Stimulated activated naive CD4-positive, alpha-beta T cell treated with Interleukin-2 at 50 U/mL for 16 hours (primary cell): ENCODE results near the gene CDCP2.
"Not testable (repeated sequence)": the region's sequence is repeated elsewhere in the genome, so short reads cannot be mapped to it uniquely, and the experiment has no call there.

Source experiments
- DNase-seq: peaks from one replicate; lab custom pipeline; 2025; lab: John Stamatoyannopoulos, UW

Gene CDCP2

DNA sequence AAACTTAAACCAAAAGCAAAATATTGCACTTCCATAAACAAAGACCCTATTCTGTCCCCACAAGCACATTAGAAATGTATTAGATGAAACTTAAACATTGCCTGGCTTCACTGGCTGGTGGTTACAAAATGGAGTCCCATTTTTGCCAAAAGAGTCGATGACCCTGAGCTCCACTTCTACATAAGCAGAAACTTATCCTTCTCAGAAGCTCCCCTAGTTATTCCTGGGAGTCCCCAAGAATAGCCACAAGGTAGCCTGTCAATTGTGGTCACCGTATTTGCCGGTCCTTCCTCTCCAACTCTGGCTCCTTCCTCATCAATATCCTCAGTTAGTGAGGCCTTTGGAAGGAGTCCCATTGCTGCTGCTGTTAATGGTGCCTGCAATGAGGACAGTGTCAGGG lies 37.3 kb downstream of the CDCP2 start:
- no peak for DNase-seq

DNA sequence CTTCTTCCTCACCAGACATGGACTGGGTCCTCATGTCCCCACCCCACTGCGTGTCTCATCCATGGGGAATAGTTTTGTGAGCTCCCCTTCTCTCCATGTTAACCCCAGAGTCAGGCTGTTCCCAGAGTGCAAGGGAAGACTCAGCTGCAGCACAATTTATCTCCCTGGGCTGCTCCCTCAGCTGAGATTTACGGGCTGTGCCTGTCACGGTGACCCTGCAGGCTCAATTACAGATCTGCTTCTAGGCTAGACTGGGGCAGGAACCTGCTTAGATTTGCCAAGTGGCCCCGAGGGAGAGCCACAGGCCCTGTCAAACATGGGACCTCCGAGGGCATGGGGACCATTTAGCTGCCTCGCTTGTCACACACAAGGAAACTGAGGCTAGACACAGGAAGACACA lies 37.8 kb downstream of the CDCP2 start:
- no peak for DNase-seq

DNA sequence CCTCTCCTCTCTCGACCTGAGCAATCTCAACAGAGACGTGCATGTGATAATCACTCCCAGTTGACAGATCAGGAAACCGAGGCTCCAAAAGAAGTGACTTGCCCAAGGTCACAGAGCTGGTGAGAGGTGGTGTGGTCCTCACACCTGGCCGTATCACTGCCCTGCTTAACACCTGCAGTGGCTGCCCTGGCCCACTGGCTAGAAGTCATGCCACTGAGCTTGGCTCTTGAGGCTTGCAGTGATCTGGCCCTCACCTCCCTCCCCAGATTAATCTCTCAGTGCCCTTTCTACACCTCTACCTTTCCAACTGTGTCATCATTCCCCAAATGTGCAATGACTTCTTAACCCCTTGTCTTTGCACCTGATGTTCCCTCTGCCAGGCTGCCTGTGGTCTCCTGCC lies 38.8 kb downstream of the CDCP2 start:
- no peak for DNase-seq

DNA sequence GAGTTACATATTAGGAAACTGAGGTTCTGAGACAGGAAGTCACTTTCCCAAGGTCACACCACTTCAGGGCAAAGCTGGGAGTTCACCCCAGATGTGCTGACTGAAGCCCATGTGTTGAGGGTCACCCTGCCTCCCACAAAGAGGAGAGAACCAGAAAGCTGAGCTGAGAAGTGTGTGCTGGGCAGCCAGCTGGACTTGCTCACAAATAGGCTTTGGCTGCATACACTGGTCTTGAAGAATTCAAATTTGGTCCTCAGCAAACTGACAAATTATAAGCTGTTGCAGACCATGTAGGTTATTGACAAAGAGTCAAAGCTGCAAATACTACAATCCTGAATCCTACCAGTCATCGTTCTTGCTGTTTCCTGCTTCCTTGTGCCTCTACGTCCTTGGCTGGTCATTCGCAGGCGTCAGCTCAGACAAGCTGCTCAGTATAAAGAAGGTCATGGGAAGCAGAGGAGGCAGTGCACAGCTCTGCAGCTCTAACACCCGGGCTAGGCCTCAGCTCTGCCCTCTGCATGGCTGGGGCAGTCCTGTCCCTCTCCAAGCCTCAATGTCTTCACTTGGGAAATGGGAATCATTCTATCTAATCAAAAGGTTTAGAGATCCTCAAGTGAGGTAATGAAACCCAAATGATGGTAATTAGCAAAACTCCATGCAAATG lies 40.0 kb downstream of the CDCP2 start:
- DNase-seq: no peak

DNA sequence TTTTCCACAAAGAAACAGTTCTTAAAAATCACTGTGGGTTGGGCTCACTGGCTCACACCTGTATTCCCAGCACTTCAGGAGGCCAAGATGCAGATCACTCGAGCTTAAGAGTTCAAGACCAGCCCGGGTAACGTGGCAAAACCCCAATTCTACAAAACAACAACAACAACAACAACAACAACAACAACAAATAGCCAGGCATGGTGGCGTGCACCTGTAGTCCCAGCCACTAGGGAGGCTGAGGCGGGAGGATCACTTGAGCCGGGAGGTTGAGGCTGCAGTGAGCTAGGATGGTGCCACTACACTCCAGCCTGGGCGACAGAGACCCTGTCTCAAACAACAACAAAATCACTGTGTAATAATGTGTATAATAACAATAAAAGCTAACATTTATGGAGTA lies 40.8 kb downstream of the CDCP2 start:
- DNase-seq: no peak

DNA sequence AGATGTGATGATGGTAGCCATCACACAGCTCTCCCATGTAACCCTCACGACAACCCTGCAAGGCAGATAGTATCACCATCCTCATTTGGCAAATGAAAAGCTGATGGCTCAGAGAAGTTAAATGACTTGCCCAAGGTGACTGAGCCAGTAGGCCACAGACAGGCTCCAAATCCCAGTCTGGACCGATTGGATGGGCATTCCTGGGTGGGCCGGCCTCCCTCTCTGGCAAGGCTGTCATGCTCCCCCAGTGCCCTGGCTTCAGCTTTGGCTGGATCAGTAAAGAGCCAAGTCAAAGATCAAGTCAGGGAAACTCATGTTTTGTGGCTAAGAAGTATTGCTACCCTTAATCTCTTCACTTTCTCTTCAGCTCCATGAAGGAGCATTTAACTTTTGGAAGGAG lies 41.2 kb downstream of the CDCP2 start:
- DNase-seq: no peak

DNA sequence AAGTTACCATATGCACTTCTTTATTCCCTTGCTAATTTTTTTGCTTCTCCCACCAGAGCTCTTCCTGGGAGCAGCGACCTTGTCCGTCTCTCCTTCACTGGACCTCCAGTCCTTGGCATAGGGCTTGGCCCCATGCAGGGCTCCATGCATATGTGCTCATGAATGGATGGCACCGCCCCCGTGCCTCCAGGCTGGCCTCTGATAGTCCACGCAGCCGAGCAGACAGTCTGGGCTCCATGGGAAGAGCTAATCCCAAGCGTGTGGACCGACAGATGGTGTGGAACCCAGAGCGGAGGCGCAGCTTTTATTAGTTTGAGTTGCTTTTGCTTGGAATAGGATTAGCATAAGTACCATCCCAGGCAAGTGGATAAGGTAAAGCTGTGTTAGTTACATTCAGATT lies 41.8 kb downstream of the CDCP2 start:
- no peak for DNase-seq

DNA sequence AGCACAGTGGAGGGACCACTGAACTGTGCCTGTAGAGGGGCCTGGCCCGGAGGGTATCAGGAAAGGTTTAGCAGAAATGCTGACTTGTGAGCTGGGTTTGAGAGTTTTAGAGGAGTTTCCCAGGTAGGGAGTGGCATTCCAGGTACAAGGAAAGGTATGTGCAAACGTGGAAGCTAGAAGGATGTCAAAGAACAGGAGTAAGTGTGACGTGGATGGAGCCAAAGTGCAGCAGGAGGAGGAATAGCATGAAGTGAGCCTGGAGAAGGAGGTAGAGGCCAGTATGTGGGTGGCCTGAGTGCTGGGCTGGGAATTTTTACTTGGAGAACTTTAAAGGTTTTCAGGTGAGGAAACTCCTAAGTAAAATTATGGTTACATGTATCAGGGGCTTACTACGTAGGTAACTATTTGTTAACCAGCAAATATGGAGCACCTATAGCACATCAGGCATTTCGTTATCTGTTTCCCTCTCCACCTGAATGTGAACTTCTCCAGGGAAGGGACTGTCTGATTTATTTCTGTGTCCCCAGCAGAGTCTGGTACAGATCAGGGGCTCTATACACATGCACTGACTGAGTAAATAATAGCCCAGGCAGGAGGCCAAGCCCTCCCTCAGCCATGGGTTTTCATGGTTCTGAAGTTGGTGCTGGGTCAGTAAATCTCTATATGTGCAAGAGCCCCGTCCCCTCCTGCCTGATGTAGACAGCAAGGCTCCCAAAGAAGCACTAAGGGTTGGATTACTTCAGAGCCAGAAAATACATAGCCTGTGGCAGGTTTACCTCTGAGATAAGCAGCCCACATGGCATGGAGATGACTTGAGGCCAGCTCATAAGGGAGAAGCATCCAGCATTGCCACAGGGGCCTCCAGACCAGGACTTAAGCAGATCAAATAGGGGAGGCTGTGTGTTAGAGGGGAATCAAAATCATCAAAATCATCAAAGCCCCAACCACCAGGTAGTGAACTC lies 43.4 kb downstream of the CDCP2 start:
- no peak for DNase-seq

DNA sequence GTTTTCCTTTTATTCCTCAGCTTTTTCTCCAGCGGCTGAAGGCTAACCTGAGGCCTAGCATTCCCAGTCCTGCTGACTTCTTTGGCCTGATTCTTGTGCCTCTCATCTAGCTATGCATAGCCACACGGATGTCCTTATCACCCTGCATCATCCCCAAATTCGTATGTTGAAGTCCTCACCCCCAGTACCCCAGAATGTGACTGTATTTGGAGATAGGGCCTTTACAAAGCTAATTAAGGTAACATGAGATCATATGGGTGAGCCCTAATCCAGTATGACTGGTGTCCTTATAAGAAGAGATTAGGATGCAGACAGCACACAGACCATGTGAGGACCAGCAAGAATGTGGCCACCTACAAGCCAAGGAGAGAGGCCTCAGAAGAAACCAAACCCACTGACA lies 44.6 kb downstream of the CDCP2 start:
- DNase-seq: no peak

DNA sequence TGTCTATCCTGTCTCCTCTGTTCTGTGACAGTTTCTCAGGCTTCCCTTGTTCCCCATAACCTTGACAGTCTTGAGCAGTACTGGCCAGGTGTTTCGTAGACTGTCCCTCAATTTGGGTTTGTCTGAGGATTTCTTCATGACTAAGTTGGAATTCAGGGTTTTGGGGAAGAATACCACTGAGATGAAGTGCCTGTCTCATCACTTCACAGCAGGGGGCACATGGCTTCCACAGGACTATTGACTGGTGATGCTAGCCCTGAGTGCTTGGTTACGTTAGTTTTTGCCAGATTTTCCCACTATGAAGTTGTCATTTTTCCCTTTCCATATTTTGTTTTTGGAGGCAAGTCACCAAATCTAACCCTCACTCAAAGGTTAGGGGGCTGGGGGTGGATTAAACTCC lies 45.7 kb downstream of the CDCP2 start:
- DNase-seq: no peak

DNA sequence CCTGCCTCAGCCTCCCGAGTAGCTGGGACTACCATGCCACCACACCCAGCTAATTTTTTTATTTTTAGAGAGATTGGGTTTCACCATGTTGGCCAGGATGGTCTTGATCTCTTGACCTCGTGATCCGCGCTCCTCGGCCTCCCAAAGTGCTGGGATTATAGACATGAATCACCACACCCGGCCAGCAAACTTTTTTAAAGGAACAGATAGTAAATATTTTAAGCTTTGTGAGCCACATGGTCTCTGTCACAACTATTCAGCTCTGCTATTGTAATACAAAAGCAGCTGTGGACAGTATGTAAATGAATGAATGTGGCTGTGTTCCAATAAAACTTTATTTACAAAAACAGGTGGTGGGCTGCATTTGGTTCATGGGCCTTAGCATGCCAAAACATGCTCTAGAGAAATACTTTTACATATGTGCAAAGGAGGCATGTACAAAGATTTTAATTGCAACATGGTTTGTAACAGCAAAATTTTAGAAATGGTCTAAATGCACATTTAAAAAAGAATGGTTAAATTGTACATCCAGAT lies 47.0 kb downstream of the CDCP2 start:
- no peak for DNase-seq

DNA sequence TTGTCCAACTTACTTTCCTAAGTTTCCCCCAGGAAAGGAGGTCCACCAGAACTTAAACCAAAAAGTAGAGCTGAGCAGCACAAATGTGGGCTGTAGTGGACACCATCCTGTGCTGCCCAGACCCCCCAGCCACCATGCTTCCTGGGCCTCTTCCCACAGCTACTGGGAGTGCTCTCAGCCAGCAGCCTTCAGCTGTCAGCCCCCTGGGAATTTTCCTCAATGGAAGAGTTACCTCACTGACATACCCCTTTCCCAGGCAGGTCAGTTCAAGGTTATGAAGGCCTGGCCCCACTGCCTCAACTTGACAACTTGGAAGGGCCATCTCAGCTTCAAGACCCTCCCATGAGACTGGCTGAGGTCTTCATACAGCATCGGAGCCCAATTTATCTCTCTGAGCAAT lies 47.7 kb downstream of the CDCP2 start:
- no peak for DNase-seq

DNA sequence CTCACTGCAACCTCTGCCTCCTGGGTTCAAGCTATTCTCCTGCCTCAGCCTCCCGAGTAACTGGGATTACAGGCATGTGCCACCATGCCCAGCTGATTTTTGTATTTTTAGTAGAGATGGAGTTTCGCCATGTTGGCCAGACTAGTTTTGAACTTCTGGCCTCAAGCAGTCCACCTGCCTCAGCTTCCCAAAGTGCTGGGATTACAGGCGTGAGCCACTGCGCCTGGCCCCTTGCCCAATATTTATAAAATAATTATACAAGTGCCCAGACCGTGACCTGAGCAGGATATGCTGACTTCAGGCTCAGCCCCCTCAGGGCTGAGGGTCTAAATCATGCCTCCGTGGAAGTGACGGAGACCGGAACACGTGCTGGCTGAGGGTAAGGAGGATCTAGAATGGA lies 48.2 kb downstream of the CDCP2 start:
- DNase-seq: not testable (repeated sequence)

DNA sequence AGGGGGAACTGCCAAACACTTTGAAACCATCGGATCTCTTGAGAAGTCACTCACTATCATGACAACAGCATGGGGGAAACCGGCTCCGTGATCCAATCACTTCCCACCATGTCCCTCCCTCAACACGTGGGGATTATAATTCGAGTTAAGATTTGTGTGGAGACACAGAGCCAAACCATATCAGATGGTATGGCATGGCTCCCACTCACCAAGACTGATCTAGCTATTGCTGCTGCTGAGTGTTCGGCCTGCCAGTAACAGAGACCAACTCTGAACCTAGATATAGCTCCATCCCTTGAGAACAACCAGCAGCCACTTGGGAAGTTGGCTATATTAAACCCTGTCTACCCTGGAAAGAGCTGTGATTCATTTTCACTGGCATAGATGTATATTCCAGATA lies 49.4 kb downstream of the CDCP2 start:
- no peak for DNase-seq

DNA sequence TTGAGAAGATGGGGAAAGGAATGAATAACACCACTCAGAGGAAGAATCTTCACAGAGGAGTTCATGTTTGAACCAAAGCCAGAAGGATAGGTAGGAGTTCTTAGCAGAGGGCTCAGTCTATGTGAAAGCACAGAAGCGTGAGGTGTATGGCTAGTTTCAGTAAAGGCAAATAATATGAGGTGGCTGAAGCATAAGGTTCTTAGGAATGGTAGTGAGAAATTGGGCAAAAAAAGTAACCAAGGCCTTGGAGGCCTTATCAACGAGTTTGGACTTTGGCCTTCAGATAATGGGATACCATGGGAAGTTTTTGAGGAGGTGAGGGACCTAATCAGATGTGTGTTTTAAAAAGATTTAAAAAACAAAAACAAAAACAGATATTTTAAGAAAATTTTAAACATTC lies 52.3 kb downstream of the CDCP2 start:
- no peak for DNase-seq

DNA sequence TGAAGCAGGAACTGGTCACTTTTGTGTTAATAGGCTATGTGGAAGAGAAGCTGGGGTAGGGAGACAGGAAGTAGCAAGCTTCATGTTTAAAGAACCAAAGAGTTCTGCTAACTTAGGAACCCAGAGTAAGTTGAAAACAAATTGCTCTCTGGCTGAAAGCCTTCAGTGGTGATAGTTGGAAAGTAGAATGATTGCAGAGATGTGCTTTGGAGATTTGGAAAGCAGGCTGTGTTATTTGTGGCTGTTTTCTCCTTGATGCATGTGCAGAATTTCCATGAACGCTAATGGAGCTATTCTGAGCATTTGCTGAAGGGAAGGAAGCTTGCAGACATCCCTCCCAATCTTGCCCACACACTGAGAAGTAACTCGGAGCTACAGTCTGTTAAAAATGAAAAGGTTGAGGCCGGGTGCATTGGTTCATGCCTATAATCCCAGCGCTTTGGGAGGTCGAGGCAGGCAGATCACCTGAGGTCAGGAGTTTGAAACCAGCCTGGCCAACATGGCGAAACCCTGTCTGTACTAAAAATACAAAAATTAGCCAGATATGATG lies 53.7 kb downstream of the CDCP2 start:
- DNase-seq: no peak

DNA sequence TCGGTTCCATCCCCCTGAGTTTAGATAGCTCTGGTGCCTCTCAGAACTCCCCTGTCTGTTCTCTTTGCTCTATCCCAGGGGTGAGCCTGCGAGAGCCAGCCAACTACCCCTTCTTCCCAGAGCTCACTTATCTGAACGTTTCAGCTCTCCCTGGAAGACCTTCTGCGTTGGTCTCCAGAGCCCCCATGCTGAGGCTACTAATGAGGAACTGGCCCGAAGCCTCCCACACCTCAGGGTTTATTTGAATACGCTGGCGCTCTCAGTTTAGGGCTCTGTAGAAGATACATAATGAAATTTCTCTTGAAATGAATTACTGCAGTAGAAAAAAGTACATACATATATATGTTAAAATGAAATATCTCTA lies 55.9 kb downstream of the CDCP2 start:
- no peak for DNase-seq

DNA sequence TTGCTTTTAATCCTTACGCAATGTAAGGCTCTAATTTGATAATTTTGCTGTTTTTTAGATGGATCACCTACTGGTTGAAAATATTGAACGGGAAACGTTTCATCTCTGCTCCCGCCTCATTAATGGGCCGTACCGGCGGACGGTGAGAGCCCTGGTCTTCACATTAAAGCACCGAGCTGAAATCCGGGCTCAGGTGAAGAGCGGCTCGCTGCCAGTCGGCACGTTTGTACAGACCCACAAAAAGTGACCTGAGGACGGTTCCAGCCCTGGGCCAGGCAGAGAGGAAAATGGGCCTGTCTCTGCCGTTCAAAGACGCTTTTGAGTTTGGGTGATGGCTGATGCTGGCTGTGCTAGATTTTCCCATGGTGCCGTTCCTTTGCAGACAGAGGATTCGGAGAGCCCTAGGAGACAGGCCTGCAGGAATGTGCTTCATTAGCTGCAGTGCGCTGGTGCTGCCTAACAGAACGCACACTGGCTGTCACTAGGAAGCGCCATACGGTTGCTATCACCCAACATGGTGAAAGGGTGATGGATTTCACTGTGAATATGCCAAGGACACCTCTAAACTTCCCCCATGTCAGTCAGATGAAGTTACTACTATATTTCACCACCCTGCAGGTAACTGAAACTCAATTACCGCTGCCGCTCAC lies 56.4 kb downstream of the CDCP2 start:
- DNase-seq: no peak

DNA sequence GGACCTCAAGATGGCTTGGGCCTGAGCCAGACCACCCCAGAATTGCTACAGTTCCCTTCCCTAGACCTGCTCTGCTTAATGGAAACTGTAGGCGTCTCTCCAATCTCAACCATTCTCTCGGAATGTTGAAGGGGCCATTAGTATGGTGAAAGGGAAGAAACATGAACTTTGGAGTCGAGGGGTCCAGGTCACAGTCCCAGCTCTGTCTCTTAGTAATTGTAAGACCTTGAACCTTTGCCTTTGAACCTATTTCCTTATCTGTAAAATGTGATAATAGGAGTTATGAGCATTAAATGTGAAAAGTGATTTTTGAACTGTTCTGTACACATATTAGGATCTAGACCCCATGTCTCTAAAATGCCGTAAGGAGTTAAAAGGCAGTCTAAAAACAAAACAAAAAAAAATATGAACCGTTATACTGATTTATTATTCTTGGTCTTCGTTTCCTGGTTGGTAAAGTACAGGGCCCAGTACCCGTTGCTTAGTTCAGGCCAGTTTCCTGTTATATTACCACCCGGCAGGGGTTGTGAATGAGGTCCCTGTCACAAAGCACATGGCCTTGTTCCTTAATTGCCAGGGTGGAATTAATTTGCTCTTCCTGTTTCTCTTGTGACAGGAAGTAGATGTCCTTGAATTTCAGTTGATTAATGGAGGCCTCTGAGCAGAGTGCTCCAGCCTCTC lies 57.1 kb downstream of the CDCP2 start:
- DNase-seq: no peak

DNA sequence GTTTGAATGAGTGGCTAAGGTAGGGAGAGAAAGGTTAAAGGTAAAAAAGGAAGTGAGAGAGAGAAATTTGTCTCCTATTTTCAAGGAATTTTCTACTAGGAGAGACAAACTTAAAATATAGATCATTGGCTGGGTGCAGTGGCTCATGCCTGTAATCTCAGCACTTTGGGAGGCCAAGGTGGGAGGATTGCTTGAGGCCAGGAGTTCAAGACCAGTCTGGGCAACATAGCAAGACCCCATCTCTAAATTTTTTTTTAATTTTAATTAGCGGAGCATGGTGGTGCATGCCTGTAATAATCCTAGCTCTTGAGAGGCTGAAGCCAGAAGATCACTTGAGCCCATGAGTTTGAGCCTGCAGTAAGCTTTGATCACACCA lies 58.1 kb downstream of the CDCP2 start:
- not testable (repeated sequence) for DNase-seq

DNA sequence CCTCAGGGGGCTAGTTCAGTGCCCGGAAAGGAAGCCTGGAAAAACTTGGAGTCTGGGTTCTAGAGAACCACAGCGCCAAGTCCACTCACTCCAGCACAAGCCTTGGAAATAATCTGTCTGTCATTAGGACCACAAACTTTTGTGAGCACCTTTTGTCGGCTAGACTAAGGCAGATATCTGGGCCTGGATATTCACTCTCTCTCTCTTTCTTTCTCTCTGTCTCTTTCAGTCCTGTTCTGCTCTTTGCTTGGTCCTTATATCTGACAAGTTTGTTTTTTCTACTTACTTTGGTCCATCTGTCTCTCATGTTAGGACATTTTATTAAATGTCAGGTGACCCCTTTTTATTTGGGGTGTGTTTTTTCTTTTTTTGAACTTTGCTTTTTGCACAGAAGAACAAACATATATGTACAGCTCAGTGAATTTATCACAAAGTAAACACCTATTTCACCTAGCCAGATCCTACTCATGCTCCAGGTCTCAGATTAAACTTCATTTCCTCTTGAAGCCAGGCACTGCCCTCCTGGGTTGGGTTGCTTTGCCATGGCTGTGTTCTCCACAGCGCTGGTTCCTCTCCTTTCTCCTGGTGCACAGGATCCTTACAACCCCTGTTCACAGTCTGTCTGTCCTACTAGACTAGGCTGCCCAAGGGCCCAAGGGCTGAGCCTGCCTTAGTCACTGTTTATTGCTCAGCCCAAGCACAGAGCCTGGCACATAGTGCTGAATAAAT lies 58.6 kb downstream of the CDCP2 start:
- no peak for DNase-seq
